ENCODE data around the gene ZNF625.

The ZNF625 gene

DNA sequence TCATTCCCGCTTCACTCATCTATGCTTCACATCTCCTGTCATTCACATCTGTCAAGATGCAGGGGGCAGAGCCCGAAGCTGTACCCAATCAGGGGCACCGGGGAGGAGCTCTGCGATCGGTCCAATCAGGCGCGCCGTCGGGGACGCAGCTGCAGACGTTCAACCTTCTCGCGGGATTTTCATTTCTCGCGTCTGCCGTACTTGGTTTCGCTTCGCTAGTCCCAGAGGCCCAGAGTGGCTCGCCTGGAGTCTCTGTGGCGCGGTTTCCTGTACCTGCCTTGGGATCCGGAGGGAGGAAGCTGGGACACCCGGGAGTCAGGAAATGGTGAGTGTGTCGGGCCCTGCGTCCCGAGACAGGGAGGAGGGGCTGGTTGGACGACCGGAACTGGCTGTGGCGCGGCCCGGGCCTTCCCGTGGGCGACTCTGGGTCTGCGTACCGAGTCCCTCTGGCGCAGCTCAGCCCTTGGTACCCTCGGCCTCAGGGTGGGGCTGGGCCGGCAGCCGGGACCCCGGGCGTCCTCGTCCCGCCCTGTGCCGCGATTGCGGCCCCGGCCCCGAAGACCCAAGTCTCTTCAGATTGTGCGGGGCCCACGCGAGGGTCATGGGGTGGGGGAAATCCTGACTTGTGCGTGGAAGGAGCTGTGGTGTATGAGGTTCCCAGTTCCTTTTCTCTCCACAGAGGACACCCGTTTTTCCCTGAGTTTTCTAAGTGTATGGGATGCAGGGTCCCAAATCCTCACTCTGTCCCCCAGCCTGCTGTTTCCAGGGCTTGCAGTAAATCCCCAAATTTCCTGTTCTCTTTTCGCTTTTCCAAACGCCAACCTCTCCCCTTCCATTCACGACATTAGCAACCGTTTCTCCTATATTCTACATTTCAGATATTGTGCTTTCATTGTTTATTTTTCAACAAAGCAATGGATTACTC, 6.6 kb upstream of the ZNF625 start, which contains the start of gene ZNF136:
Gene ZNF136 (plus strand): TSS at position 215 of the 925 bp plus-strand sequence. CDS start 108 bp downstream, at position 323.
- H3K4me3 ChIP-seq: peak within 1 kb of the TSS; percentile 73 to 95
- DNase-seq: peak; percentile 92 to 98
- peak within 1 kb of the TSS; percentile 93 to 96 for H3K27ac ChIP-seq
- H3K4me1 ChIP-seq: peaks cover 0 to 40% (median 26%) of the 10 kb centered on the region in 4 donors
- TF ChIP-seq, protein P1, sequence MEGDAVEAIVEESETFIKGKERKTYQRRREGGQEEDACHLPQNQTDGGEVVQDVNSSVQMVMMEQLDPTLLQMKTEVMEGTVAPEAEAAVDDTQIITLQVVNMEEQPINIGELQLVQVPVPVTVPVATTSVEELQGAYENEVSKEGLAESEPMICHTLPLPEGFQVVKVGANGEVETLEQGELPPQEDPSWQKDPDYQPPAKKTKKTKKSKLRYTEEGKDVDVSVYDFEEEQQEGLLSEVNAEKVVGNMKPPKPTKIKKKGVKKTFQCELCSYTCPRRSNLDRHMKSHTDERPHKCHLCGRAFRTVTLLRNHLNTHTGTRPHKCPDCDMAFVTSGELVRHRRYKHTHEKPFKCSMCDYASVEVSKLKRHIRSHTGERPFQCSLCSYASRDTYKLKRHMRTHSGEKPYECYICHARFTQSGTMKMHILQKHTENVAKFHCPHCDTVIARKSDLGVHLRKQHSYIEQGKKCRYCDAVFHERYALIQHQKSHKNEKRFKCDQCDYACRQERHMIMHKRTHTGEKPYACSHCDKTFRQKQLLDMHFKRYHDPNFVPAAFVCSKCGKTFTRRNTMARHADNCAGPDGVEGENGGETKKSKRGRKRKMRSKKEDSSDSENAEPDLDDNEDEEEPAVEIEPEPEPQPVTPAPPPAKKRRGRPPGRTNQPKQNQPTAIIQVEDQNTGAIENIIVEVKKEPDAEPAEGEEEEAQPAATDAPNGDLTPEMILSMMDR (IDR thresholded peaks at IDR 0.05): no peak
- intact Hi-C loops (cut with DNase I; ENCODE audit: low total_unique reads): loop anchor here (10.0 kb wide), 1 partner anchor 132 kb away; the partner anchor contains the start of gene ZNF44
- peaks cover 0 to 4% (median 4%) of the 10 kb centered on the region in 3 donors for H3K36me3 ChIP-seq
- no peaks in the 10 kb centered on the region for H3K27me3 ChIP-seq
- no peaks in the 10 kb centered on the region for H3K9me3 ChIP-seq

DNA sequence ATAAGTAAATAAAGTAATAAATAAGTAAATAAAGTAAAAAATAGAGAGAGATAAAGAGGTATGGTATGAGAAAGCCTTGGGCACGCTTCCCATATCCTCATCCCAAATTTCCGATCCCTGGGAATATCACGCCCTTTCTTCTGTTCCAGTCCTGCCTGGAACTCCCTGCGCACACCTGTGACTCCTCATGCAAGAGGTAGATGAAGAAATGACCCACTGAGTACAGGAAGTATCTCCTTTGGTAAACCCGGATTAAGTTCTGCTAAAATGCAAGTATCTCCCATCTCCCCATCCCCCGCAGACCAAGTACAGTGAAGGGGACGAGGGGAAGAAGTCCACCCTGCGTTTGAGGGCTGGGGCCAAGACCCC, 6.0 kb upstream of the ZNF625 start:
- TF ChIP-seq, protein P1 (IDR thresholded peaks at IDR 0.05): no peak
- DNase-seq: no peak
- intact Hi-C loops (cut with DNase I; ENCODE audit: low total_unique reads): loop anchor here (10.0 kb wide), 1 partner anchor 132 kb away; the partner anchor contains the start of gene ZNF44
- H3K36me3 ChIP-seq: peaks cover 0 to 4% (median 4%) of the 10 kb centered on the region in 3 donors
- peak overlapping the region; percentile 93 to 96 for H3K27ac ChIP-seq
- no peaks in the 10 kb centered on the region for H3K9me3 ChIP-seq
- H3K27me3 ChIP-seq: no peaks in the 10 kb centered on the region
- peak overlapping the region; percentile 73 to 95 for H3K4me3 ChIP-seq
- H3K4me1 ChIP-seq: peaks cover 0 to 40% (median 26%) of the 10 kb centered on the region in 4 donors

DNA sequence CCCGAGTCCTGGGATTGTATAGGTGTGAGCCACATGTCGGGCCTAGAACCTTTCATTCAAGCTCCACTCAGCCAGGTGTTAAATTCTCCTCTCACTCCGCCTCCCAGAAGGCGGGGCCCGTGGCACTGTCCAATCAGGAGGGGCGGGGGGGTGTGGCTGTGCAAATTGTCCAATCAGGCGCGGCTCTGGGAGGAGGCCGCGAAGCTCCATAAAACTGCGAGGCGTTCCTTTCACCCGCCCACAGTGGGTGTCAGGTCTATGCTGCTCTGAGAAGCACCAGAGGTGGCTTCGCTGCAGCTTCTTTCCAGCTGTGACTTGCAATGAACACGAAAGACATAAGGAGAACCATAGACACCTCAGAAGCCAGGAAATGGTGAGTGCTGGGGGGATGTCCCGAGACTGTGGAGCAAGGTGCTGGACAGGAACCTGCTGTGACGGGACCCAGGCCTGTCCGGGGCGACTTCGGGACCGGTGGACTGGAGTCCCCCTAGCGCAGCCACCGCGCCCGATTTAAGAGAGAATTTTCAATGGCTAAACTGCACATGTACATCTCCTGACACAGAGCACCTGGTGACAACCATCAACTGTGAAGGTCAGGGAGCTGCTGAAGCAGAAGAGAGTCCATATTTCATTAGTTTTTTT, 3.4 kb upstream of the ZNF625 start:
- peaks cover 0 to 24% (median 22%) of the 10 kb centered on the region in 4 donors for H3K4me1 ChIP-seq
- no peak overlapping the region for H3K27ac ChIP-seq
- intact Hi-C loops (cut with DNase I; ENCODE audit: low total_unique reads): loop anchor here (10.0 kb wide), 1 partner anchor 135 kb away; the partner anchor contains the start of gene ZNF44
- no peaks in the 10 kb centered on the region for H3K27me3 ChIP-seq
- TF ChIP-seq, protein P1 (IDR thresholded peaks at IDR 0.05): no peak
- no peaks in the 10 kb centered on the region for H3K9me3 ChIP-seq
- no peak overlapping the region for H3K4me3 ChIP-seq
- H3K36me3 ChIP-seq: peaks cover 0 to under 1% (median under 1%) of the 10 kb centered on the region in 3 donors
- no peak for DNase-seq

DNA sequence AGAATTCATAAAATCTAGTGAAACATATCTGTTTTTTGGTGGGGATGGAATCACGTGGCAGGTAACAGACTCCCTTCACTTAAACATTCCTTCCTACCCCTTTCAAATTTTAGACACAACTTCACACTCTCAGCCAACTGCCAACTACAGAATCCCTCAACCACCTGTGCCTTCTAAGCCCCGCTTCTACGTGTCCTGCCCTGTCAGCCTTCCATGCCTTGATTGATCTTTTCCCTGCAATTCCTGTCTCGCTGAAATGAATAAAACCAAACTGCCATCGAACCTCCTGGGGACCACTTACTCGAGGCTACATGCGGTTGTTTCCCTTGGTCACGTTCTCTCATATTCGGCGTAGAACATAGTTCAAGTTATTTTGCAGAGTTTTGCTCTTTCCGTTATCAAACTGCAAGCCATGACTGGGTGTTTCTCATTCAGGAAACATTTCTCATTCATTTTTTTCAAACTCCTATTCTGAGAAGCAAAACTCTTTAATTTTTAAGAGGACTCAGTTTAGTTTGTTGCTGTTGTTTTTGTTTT, 1.1 kb downstream of the ZNF625 start:
- peaks cover 0 to 13% (median 5%) of the 10 kb centered on the region in 4 donors for H3K4me1 ChIP-seq
- intact Hi-C loops (cut with DNase I; ENCODE audit: low total_unique reads): no loop called here
- no peaks in the 10 kb centered on the region for H3K27me3 ChIP-seq
- H3K9me3 ChIP-seq: no peaks in the 10 kb centered on the region
- peaks cover 0 to 9% (median 0%) of the 10 kb centered on the region in 3 donors for H3K36me3 ChIP-seq
- peak overlapping the region; percentile 85 to 87 for H3K4me3 ChIP-seq
- no peak for DNase-seq
- peak overlapping the region; percentile 86 to 91 for H3K27ac ChIP-seq
- TF ChIP-seq, protein P1 (IDR thresholded peaks at IDR 0.05): no peak

DNA sequence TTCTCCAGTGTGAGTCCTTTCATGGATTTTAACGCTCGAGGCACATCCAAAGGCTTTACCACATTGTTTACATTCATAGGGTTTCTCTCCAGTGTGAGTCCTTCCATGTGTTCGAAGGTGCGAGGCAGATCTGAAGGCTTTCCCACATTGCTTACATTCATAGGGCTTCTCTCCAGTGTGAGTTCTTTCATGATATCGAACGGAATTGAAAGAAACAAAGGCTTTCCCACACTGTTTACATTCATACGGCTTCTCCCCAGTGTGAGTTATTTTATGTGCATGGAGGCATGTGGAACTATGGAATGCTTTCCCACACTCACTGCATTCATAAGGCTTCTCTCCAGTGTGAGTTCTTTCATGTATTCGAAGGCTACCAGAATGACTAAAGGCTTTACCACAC, 11.2 kb downstream of the ZNF625 start:
- H3K27ac ChIP-seq: no peak overlapping the region
- peaks cover 0 to 11% (median 6%) of the 10 kb centered on the region in 4 donors for H3K4me1 ChIP-seq
- intact Hi-C loops (cut with DNase I; ENCODE audit: low total_unique reads): no loop called here
- H3K4me3 ChIP-seq: no peak overlapping the region
- TF ChIP-seq, protein P1 (IDR thresholded peaks at IDR 0.05): no peak
- H3K27me3 ChIP-seq: no peaks in the 10 kb centered on the region
- H3K36me3 ChIP-seq: peaks cover 18 to 39% (median 32%) of the 10 kb centered on the region in 3 donors
- no peak for DNase-seq
- H3K9me3 ChIP-seq: no peaks in the 10 kb centered on the region

Measured in tibial artery (tissue), 4 donors.